GM21423 (cell line): Measurements from ENCODE around the gene NUP153.
"Not testable (repeated sequence)": the region's sequence is repeated elsewhere in the genome, so short reads cannot be mapped to it uniquely, and the experiment has no call there.

Source experiments
- ATAC-seq: cut with Tn5 transposase; IDR thresholded peaks from one replicate; pipeline ENCODE4 v1.9.1; 2021; ENCODE audit warnings: mild to moderate bottlenecking, moderate library complexity; ENCODE audit not compliant: unreplicated experiment

Gene NUP153

DNA sequence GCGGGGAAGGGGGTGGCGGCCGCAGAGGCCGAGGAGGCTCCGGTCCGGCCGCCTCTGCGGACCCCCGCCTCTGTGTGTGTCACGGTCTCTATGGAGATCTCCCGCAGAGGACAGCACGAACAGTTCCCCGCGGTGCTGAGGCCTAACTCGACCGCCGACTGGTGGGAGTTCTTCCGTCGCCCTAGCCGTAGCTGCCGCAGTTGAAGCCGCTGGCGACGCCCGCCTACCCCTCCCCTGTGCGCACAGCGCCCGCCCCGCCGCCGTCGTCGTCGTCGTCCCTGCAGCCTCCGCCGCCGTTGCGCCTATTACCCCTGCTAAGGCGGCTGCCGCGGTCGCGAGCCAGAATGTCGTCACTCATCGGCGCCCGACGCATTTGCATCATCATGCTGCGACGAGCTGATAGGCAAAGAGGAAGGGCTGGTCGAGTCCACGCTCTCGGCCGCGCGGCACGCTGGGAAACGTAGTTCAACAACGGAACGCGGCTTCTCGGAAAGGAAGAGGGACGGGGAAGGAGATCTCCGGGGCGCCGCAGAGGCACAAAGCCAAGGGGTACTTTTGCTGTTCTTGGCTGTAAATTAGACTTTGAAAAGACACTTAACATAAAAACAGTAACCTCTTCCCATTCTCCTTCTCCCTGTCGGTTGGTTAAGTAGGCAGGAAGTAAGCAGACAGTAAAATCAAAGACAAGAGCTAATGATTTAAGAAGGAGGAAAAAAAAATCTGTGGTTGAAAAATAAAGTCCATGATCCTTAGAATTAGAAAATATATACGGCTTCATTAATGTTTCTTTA, at the start of gene NUP153:
TSS of gene NUP153 (minus strand) at position 346 of the 791 bp plus-strand sequence. CDS start 538 bp downstream, outside the sequence.
- peak; percentile 62 for ATAC-seq

DNA sequence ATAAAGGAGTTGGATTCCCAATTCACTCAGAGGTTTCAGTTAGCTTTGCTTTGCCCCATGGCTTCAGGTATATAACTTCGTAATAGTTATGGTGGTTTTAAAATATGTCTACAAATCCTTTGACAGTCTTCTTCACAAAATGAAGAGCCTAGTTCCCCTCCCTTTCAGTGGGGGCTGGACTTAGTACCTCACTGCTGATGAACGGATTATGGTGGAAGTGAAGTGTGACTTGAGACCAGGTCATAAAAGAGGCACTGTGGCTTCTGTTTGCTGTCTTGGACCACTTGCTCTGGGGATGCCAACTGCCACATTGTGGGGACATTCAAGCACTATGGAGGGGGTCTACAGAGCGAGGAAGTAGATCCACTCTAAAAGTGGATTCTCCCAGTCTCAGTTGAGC, 47.5 kb upstream of the NUP153 start:
- ATAC-seq, result no peak

DNA sequence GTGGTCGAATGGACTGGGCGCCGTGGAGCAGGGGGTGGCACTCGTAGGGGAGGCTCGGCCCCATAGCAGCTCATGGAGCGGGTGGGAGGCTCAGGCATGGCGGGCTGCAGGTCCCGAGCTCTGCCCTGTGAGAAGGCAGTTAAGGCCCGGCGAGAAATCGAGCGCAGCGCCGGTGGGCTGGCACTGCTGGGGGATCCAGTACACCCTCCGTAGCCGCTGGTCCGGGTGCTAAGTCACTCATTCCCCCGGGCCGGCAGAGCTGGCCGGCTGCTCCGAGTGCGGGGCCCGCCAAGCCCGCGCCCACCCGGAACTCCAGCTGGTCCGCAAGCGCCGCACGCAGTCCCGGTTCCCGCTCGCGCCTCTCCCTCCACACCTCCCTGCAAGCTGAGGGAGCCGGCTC, 38.6 kb upstream of the NUP153 start:
- ATAC-seq, result not testable (repeated sequence)

DNA sequence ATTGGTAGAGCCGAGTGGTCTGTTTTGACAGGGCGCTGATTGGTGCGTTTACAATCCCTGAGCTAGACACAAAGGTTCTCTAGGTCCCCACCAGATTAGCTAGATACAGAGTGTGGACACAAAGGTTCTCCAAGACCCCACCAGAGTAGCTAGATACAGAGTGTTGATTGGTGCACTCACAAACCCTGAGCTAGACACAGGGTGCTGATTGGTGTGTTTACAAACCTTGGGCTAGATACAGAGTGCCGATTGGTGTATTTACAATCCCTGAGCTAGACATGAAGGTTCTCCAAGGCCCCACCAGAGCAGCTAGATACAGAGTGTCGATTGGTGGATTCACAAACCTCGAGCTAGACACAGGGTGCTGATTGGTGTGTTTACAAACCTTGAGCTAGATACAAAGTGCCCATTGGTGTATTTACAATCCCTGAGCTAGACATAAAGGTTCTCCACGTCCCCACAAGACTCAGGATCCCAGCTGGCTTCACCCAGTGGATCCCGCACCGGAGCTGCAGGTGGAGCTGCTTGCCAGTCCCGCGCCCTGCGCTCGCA, 38.1 kb upstream of the NUP153 start:
- ATAC-seq, result not testable (repeated sequence)

DNA sequence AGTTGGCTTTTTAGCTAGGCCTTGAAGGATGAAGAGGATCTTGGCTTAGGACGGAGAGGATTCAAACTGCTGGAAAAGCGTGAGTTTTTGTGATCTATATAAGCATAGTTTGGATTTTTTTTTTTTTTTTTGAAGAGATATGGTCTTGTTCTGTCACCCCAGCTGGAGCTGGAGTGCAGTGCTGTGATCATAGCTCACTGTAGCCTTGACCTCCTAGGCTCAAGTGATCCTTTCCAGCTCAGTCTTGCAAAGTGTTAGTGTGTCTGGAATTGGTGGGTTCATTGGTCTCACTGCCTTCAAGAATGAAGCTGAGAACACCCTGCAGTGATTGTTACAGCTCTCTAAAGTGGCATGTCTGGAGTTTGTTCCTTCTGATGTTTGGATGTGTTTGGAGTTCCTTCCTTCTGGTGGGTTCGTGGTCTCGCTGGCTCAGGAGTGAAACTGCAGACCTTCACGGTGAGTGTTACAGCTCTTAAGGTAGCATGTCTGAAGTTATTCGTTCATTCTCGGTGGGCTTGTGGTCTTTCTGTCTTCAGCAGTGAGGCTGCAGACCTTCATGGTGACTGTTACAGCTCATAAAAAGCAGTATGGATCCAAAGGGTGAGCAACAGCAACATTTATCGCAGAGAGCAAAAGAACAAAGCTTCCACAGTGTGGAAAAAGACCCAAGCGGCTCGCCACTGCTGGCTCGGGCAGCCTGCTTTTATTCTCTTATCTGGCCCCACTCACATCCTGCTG, 37.5 kb upstream of the NUP153 start:
- ATAC-seq, result no peak

DNA sequence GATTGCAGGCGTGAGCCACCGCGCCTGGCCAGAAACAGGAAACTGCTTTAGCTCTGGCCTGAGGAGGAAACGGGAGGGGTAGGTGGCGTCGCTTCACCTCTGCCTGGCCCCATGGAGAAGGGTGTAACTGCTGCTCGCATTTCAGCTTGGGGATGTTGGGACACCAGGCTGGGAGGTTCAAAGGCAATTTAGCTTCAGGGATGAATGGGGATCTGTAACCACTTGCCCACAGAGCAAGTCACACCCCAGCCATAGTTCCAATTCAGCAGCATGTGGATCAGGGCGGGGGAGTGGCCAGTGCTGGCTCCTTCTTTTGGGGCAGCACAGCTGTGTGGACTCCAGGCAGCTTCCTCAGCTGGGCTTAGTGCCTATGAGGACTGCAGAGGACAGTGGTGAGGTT, 34.8 kb upstream of the NUP153 start:
- ATAC-seq, result no peak

DNA sequence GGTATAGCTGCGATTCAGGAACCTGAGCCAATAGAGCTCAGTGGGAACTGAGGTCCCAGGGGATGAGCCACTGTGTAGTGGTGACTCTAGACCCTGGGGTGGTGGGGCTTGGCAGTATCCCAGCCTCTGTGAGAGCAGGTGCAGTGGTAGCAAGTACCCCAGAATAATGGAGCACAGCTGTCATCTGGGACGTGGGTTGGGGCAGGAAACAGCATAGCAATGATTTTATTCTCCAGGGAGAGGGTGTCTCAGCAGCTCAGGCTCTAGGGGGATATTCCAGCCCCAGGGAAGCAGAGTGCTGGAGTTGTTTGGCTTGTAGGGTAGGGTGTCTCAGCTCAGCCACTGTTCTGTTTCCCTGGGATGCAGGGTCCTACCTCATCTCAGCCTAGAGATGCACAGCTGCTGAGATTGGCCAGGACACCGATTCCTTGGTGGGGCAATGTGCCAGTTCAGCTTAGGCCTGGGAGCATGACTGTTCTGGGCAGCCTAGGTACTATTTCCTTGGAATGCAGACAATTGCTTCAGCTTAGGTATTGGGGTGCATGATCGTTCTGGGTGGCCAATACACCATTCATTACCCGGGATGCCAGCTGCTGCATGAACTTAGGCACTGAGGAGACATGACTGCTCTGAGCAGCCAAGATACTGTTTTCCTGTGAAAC, 34.0 kb upstream of the NUP153 start:
- no peak for ATAC-seq

DNA sequence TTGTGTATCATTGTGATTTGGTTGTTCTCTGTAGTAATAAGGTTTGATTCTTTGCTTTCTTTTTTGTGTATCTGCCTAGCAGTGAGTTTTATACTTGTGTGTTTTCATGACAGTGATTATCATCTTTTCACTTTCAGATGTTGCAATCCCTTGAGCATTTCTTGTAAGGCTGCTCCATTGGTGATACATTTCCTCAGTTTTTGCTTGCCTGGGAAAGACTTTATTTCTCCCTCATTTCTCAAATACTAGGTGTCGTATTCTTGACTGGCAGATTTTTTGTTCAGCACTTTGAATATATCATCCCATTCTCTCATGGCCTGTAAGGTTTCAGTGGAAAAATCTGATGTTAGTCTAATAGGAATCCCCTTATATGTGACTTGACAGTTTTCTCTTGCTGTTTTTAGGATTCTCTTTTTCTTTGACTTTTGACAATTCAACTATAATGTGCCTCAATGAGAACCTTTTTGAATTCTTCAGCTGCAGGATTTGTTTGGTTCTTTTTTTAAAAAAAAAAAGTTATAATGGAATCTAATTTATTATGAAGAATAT, 31.1 kb upstream of the NUP153 start:
- no peak for ATAC-seq

DNA sequence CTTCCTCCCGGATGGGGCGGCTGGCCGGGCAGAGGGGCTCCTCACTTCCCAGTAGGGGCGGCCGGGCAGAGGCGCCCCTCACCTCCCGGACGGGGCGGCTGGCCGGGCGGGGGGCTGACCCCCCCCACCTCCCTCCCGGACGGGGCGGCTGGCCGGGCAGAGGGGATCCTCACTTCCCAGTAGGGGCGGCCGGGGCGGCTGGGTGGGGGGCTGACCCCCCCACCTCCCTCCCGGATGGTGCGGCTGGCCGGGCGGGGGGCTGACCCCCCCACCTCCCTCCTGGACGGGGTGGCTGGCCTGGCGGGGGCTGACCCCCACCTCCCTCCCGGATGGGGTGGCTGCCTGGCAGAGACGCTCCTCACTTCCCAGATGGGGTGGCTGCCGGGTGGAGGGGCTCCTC, 28.6 kb upstream of the NUP153 start:
- ATAC-seq, result not testable (repeated sequence)

DNA sequence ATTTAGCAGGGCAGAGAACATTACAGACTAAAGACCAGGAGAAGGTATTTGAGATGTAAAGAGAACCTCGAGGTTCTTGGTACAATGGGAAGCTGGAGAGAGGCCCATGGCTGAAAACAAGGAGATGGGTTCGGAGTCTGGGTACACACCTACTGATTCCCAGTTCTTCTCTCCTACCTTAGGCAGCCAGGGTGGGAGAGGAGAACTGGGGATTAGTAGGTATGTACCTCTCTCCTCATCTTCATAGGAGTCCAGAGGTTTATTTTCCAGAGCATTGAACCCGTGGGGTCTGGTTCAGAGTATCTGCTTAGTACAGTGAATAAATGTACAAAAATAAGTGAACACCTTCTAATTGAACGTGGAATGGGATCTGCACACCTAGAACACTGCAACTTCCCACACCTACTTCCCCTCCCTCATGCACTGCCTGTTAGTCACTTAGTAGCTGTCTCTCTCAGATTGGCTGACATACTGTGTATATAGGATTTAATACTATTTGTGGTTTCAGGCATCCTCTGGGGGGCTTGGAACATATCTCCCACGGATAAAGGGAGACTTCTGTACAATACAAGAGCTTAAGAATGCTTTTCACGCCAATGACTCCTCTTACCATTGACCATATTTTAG, 23.5 kb upstream of the NUP153 start:
- no peak for ATAC-seq

DNA sequence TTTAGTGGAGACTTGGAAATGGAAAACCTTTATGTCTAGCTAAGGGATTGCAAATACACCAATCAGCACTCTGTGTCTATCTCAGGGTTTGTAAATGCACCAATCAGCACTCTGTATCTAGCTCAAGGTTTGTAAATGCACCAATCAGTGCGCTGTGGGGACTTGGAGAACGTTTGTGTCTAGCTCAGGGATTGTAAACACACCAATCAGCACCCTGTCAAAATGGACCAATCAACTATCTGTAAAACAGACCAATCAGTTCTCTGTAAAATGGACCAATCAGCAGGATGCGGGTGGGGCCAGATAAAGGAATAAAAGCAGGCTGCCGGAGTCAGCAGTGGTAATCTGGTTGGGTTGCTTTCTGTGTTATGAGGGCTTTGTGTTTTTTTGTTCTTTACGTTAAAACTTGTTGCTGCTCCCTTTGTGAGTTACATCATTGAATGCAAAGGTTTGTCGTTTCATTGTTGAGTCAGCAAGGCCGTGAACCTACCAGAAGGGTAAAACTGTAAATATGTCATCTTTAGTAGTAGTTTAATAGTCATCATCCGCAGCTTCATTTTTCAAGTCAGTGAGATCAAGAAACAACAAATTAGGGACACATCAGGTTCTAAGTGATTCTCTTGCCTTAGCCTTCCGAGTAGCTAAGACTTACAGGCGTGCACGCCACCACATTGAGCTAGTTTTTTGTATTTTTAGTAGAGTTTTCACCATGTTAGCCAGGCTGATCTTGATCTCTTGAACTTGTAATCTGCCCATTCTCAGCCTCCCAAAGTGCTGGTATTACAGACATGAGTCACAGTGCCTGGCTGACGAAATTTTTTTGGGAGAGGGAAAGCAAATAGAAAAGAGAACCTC, 22.7 kb upstream of the NUP153 start:
- no peak for ATAC-seq

DNA sequence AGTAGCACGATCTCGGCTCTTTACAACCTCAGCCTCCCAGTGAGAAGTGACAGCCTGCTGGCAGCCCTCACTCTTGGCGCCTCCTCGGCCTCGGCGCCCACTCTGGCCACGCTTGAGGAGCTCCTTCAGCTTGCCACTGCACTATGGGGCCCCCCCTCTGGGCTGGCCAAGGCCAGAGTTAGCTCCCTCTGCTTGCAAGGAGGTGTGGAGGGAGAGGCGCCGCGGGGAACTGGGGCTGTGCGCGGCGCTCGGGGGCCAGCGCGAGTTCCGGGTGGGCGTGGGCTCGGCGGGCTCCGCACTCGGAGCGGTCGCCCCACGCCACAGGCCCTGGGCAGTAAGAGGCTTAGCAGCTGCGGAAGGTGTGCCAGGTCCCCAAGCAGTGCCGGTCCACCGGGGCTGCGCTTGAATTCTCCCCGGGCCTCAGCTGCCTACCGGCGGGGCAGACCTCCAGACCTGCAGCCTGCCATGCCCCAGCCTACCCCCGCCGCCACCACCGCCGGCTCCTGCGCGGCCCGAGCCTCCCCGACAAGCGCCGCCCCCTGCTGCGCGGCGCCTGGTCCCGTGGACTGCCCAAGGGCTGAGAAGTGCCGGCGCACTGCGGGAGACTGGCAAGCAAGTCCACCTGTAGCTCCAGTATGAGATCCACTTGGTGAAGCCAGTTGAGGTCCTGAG, 22.0 kb upstream of the NUP153 start:
- no peak for ATAC-seq

DNA sequence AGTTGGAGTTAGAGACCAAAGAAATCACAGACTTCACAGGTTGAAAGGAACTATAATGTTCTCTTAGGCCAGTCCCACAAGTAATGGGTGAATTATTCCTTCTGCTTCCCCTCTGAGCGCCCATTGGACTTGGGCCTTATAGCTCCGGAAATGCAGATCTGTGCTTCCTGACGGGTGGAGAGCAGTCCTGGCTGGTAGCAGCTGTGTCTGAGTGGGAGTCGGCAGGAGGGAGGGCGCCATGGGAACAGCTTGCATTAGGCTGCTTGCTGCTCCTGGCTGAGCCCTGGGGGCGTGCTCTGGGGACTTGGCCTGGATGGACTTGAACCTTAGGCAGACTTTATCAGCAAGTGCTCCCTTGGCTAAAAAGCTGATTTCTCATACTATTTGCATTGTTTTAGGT, 18.4 kb upstream of the NUP153 start:
- no peak for ATAC-seq

DNA sequence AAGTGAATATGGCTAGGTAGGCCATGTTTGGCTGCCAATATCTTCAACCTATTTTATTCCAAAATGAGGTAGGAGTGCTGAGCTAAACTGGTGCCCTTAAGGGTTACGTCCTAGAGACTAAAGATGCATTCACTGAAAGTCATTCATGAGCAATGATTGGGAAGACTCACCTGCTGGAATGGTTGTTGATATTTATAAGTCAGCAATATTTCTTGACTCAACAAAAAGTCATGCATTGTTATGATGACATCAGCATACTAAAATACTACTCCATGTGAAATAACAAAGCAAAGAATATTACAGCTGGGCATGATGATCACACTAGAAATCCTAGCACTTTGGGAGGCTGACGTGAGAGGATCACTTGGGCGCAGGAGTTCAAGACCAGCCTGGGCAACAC, 17.6 kb upstream of the NUP153 start:
- no peak for ATAC-seq

DNA sequence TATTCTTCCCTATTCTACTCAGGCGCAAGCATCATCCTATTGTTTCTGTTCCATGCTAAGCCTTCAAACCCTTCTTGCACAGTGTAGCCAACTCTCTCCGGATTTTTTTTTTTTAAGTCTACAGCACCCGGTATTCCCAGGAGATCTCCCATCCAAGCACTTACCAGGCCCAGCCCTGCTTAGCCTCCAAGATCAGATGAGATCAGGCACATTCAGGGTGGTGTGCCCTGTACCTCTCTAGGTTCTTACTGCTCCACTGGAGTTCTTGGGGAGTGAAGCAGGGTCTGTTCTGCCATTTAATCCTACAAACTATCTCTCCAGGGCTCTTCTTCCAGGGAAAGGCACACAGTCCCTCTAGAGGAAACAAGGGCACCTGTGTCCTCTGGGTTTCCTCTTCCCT, 14.9 kb upstream of the NUP153 start:
- no peak for ATAC-seq

DNA sequence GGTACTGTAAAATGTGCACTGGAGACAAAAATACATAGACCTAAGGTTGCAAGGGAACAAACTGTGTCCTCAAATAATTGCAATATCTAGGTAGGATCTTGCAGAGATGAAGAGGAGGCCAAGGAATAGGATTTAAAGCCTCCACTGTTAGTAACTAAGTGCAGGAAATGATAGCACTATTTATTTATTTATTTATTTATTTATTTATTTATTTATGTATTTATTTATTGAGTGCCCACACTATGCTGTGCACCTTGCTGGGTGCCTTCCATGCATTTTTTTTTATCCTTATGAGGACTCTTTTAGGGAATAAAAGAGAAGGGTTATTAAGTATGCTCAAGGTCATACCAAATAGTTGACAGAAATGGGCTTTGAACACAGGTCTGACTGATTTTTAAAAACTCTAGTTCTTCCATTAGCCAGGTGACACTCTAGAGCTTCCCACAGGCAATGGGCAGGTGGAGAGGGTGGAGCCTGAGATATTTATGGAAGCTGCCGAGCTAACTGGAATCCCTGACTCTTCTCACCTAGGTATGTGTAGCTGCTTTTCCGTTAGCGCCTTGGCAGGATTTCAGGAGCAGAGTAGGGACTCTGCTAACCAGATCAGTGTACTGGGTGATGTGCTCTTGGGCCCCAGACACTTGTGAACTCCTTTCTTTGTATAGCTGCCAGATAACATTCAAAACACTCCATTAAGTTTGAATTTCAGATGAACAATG, 12.8 kb upstream of the NUP153 start:
- no peak for ATAC-seq

DNA sequence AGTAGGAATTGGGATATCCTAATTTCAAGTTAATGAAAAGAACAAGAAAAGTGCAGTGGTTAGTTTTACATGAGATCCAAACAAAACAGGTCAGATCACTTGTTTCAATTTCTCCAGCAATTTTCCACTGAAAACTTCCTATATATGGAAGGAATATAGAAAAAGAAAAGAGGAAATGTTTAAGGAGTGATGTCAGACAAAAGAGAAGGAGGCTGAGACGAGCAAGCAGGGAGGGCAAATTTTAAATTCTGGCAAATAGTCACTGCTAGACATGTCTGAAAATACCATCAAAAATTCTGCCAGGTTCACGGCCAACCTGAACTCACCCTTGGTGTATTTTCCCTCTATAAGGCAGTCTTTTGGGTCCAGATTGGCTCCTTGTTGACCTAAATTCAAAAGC, 9.5 kb upstream of the NUP153 start:
- ATAC-seq, result no peak
